Measurements from ENCODE around the gene PSMF1. TPM values are rescaled to one million over a fixed set of nuclear protein-coding genes. Genes with fewer than 3 reads are reported as not detected.

PSMF1 gene
- total and polyA plus RNA-seq, 4 donors = 43.6 to 126 (median 83.8) TPM

GRCh38 chr20:1072258-1072657 lies 46.1 kb upstream of the PSMF1 start:
- no peak for DNase-seq (ENCODE audit: low spot score)
- Histone ChIP-seq H3K4me3 (ENCODE audit: low read depth in 1 of 3, low read length in 3 of 3) (no peak overlapping the region), H3K4me1 (ENCODE audit: control insufficient read depth in 4 of 4, insufficient read depth in 4 of 4, low read length in 3 of 4) (no peaks in the 10 kb centered on the region), H3K36me3 (ENCODE audit: control insufficient read depth in 4 of 4, insufficient read depth in 3 of 4, low read depth in 1 of 4, low read length in 3 of 4) (peaks cover 0 to 2% (median 0%) of the 10 kb centered on the region in 4 donors), H3K9me3 (ENCODE audit: control insufficient read depth in 4 of 4, low read length in 3 of 4) (peaks cover 0 to 2% (median 0%) of the 10 kb centered on the region in 4 donors), H3K27me3 (ENCODE audit: control insufficient read depth in 4 of 4, insufficient read depth in 4 of 4, low read length in 3 of 4) (no peaks in the 10 kb centered on the region), H3K27ac (ENCODE audit: low read depth in 1 of 2, low read length in 2 of 2) (no peak overlapping the region), H3K9ac (ENCODE audit: low read depth in 1 of 2, low read length in 2 of 2) (no peak overlapping the region)
- TF ChIP-seq, protein P1, sequence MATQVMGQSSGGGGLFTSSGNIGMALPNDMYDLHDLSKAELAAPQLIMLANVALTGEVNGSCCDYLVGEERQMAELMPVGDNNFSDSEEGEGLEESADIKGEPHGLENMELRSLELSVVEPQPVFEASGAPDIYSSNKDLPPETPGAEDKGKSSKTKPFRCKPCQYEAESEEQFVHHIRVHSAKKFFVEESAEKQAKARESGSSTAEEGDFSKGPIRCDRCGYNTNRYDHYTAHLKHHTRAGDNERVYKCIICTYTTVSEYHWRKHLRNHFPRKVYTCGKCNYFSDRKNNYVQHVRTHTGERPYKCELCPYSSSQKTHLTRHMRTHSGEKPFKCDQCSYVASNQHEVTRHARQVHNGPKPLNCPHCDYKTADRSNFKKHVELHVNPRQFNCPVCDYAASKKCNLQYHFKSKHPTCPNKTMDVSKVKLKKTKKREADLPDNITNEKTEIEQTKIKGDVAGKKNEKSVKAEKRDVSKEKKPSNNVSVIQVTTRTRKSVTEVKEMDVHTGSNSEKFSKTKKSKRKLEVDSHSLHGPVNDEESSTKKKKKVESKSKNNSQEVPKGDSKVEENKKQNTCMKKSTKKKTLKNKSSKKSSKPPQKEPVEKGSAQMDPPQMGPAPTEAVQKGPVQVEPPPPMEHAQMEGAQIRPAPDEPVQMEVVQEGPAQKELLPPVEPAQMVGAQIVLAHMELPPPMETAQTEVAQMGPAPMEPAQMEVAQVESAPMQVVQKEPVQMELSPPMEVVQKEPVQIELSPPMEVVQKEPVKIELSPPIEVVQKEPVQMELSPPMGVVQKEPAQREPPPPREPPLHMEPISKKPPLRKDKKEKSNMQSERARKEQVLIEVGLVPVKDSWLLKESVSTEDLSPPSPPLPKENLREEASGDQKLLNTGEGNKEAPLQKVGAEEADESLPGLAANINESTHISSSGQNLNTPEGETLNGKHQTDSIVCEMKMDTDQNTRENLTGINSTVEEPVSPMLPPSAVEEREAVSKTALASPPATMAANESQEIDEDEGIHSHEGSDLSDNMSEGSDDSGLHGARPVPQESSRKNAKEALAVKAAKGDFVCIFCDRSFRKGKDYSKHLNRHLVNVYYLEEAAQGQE (IDR thresholded peaks at IDR 0.05) = no peak
- TF ChIP-seq TAF1 (conservative IDR thresholded peaks at IDR 0.05) (no peak), EGR1 (IDR thresholded peaks at IDR 0.05; ENCODE audit: low read depth in 2 of 2) (no peak), HNF4A (conservative IDR thresholded peaks at IDR 0.05) (no peak), RAD21 (IDR thresholded peaks at IDR 0.05) (no peak), SP1 (IDR thresholded peaks at IDR 0.05) (no peak), RXRA (IDR thresholded peaks at IDR 0.05) (no peak), HNF4G (IDR thresholded peaks at IDR 0.05) (no peak), FOXA2 (IDR thresholded peaks at IDR 0.05) (no peak), FOXA1 (IDR thresholded peaks at IDR 0.05) (no peak), GABPA (IDR thresholded peaks at IDR 0.05 in 1 of 2, conservative IDR thresholded peaks at IDR 0.05 in 1 of 2) (no peak), ATF3 (IDR thresholded peaks at IDR 0.05) (no peak)
- TF ChIP-seq, protein P2, sequence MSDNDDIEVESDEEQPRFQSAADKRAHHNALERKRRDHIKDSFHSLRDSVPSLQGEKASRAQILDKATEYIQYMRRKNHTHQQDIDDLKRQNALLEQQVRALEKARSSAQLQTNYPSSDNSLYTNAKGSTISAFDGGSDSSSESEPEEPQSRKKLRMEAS (IDR thresholded peaks at IDR 0.05) = no peak
- TF ChIP-seq, protein P3, sequence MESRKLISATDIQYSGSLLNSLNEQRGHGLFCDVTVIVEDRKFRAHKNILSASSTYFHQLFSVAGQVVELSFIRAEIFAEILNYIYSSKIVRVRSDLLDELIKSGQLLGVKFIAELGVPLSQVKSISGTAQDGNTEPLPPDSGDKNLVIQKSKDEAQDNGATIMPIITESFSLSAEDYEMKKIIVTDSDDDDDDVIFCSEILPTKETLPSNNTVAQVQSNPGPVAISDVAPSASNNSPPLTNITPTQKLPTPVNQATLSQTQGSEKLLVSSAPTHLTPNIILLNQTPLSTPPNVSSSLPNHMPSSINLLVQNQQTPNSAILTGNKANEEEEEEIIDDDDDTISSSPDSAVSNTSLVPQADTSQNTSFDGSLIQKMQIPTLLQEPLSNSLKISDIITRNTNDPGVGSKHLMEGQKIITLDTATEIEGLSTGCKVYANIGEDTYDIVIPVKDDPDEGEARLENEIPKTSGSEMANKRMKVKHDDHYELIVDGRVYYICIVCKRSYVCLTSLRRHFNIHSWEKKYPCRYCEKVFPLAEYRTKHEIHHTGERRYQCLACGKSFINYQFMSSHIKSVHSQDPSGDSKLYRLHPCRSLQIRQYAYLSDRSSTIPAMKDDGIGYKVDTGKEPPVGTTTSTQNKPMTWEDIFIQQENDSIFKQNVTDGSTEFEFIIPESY (IDR thresholded peaks at IDR 0.05) = no peak
- TF ChIP-seq, protein P4, sequence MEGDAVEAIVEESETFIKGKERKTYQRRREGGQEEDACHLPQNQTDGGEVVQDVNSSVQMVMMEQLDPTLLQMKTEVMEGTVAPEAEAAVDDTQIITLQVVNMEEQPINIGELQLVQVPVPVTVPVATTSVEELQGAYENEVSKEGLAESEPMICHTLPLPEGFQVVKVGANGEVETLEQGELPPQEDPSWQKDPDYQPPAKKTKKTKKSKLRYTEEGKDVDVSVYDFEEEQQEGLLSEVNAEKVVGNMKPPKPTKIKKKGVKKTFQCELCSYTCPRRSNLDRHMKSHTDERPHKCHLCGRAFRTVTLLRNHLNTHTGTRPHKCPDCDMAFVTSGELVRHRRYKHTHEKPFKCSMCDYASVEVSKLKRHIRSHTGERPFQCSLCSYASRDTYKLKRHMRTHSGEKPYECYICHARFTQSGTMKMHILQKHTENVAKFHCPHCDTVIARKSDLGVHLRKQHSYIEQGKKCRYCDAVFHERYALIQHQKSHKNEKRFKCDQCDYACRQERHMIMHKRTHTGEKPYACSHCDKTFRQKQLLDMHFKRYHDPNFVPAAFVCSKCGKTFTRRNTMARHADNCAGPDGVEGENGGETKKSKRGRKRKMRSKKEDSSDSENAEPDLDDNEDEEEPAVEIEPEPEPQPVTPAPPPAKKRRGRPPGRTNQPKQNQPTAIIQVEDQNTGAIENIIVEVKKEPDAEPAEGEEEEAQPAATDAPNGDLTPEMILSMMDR (IDR thresholded peaks at IDR 0.05; ENCODE audit: low read depth, low read length, missing input control) = no peak
- 85% methylated on average over 2 of the region's 2 CpGs for WGBS

DNA sequence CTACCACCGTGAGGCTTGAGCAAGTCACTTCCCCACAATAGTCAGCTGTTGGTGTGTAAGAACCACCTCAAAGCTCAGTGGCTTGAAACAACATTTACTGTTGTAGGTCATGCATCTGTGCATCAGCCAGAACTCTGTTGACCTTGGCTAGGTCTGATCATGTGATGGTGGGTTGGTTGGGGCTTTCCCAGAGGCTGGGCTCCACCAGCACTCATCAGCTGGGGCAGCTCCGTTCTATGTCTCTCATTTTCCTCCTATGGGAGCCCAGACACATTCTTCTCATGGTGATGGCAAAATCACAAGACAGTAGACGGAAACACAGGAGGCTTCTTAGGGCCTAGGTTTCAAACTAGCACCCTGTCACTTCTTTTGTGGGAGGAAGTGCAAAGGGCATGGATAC lies 42.8 kb upstream of the PSMF1 start:
- no peaks in the 10 kb centered on the region for H3K4me1 ChIP-seq (ENCODE audit: control insufficient read depth in 4 of 4, insufficient read depth in 4 of 4, low read length in 3 of 4)
- WGBS = 82% methylated on average over 3 of the region's 3 CpGs
- H3K4me3 ChIP-seq (ENCODE audit: low read depth in 1 of 3, low read length in 3 of 3) = no peak overlapping the region
- peaks cover 0 to 2% (median 0%) of the 10 kb centered on the region in 4 donors for H3K9me3 ChIP-seq (ENCODE audit: control insufficient read depth in 4 of 4, low read length in 3 of 4)
- no peak overlapping the region for H3K27ac ChIP-seq (ENCODE audit: low read depth in 1 of 2, low read length in 2 of 2)
- no peaks in the 10 kb centered on the region for H3K27me3 ChIP-seq (ENCODE audit: control insufficient read depth in 4 of 4, insufficient read depth in 4 of 4, low read length in 3 of 4)
- TF ChIP-seq RXRA (IDR thresholded peaks at IDR 0.05) (no peak), ATF3 (IDR thresholded peaks at IDR 0.05) (no peak), JUND (IDR thresholded peaks at IDR 0.05) (no peak), FOXA1 (IDR thresholded peaks at IDR 0.05) (no peak), NR2F2 (IDR thresholded peaks at IDR 0.05) (no peak), EGR1 (IDR thresholded peaks at IDR 0.05; ENCODE audit: low read depth in 2 of 2) (no peak), RAD21 (IDR thresholded peaks at IDR 0.05) (no peak), GABPA (IDR thresholded peaks at IDR 0.05 in 1 of 2, conservative IDR thresholded peaks at IDR 0.05 in 1 of 2) (no peak), FOXA2 (IDR thresholded peaks at IDR 0.05) (no peak), HNF4A (conservative IDR thresholded peaks at IDR 0.05) (no peak), HNF4G (IDR thresholded peaks at IDR 0.05) (no peak)
- TF ChIP-seq, protein P4 (IDR thresholded peaks at IDR 0.05; ENCODE audit: low read depth, low read length, missing input control) = no peak
- TF ChIP-seq, protein P2 (IDR thresholded peaks at IDR 0.05) = no peak
- DNase-seq (ENCODE audit: low spot score) = no peak
- H3K9ac ChIP-seq (ENCODE audit: low read depth in 1 of 2, low read length in 2 of 2) = no peak overlapping the region
- H3K36me3 ChIP-seq (ENCODE audit: control insufficient read depth in 4 of 4, insufficient read depth in 3 of 4, low read depth in 1 of 4, low read length in 3 of 4) = peaks cover 0 to 2% (median 0%) of the 10 kb centered on the region in 4 donors
